WTC11 (cell line): ENCODE data around the gene MIA3. TPM values are rescaled to one million over a fixed set of nuclear protein-coding genes. Genes with fewer than 3 reads are reported as not detected.

ENCODE experiments used
- ATAC-seq: fragments of 200-7000 bp; cut with Tn5 transposase; 2 replicates; pipeline ENCODE4 v1.10.0; 2021; ENCODE audit warnings: mild to moderate bottlenecking, moderate library complexity
- CTCF ChIA-PET: fragments of 300-600 bp; sonication (Branson Sonifier 250); formaldehyde crosslinking; loops from one replicate; lab custom pipeline; 2021; ENCODE audit warnings: antibody characterized with exemption; lab: Charles Lee
- POLR2A ChIA-PET: fragments of 350-600 bp; sonication (Branson Sonifier 250); formaldehyde crosslinking; loops from one replicate; lab custom pipeline; 2021; ENCODE audit warnings: antibody characterized with exemption; lab: Charles Lee
- DNase-seq: peaks from one replicate; pipeline ENCODE4 v3.0.0; 2021; ENCODE audit warnings: low spot score
- H3K27ac Mint-ChIP-seq: 2 replicates; pipeline ENCODE4 v1.8.0; 2021; ENCODE audit warnings: mixed read lengths
- H3K27me3 Mint-ChIP-seq: 2 replicates; pipeline ENCODE4 v1.8.0; 2021; ENCODE audit warnings: low read depth, mild to moderate bottlenecking, moderate library complexity, mixed read lengths
- H3K36me3 Mint-ChIP-seq: 2 replicates; pipeline ENCODE4 v1.8.0; 2021; ENCODE audit warnings: mixed read lengths
- H3K4me1 Mint-ChIP-seq: 2 replicates; pipeline ENCODE4 v1.8.0; 2022; ENCODE audit warnings: mixed read lengths
- H3K4me3 Mint-ChIP-seq: 2 replicates; pipeline ENCODE4 v1.8.0; 2021; ENCODE audit warnings: mild to moderate bottlenecking, moderate library complexity, mixed read lengths
- H3K9me3 Mint-ChIP-seq: 2 replicates; pipeline ENCODE4 v1.8.0; 2021; ENCODE audit warnings: mixed read lengths
- CBFB ChIP-seq: sonication (generic); formaldehyde crosslinking; IDR thresholded peaks from 2 replicates; pipeline ENCODE4 v1.8.1; 2022; ENCODE audit warnings: mild to moderate bottlenecking, low read depth, missing genetic modification reagents
- CREB1 ChIP-seq: sonication (generic); formaldehyde crosslinking; IDR thresholded peaks from 2 replicates; pipeline ENCODE4 v1.8.0; 2023; ENCODE audit warnings: mild to moderate bottlenecking, missing genetic modification reagents
- CREM ChIP-seq: sonication (generic); formaldehyde crosslinking; IDR thresholded peaks from 2 replicates; pipeline ENCODE4 v1.8.1; 2022; ENCODE audit warnings: mild to moderate bottlenecking, missing genetic modification reagents, moderate library complexity
- E2F4 ChIP-seq: sonication (generic); formaldehyde crosslinking; IDR thresholded peaks from 2 replicates; pipeline ENCODE4 v1.8.1; 2022; ENCODE audit warnings: low read depth, mild to moderate bottlenecking, moderate library complexity, missing genetic modification reagents, borderline replicate concordance
- ERG ChIP-seq: fragments of 250-450 bp; sonication (Bioruptor Pico); IDR thresholded peaks from 2 replicates; pipeline ENCODE4 v1.8.0; 2021; ENCODE audit warnings: mild to moderate bottlenecking
- FOXP1 ChIP-seq: sonication (generic); formaldehyde crosslinking; IDR thresholded peaks from 2 replicates; pipeline ENCODE4 v1.8.0; 2022; ENCODE audit warnings: missing genetic modification reagents, mild to moderate bottlenecking, moderate library complexity, borderline replicate concordance
- KAT7 ChIP-seq: sonication (generic); formaldehyde crosslinking; IDR thresholded peaks from 2 replicates; pipeline ENCODE4 v1.8.1; 2023; ENCODE audit warnings: missing genetic modification reagents, mild to moderate bottlenecking, borderline replicate concordance
- RORB ChIP-seq: fragments of 250-450 bp; sonication (Bioruptor Pico); IDR thresholded peaks from 2 replicates; pipeline ENCODE4 v1.9.0; 2021; ENCODE audit warnings: mild to moderate bottlenecking
- SMAD4 ChIP-seq: sonication (generic); formaldehyde crosslinking; IDR thresholded peaks from 2 replicates; pipeline ENCODE4 v1.8.0; 2022; ENCODE audit warnings: mild to moderate bottlenecking, missing genetic modification reagents
- SOX15 ChIP-seq: fragments of 250-450 bp; sonication (Bioruptor Pico); IDR thresholded peaks from 2 replicates; pipeline ENCODE4 v1.9.0; 2021; ENCODE audit warnings: mild to moderate bottlenecking
- SP1 ChIP-seq: sonication (generic); formaldehyde crosslinking; conservative IDR thresholded peaks from 2 replicates; pipeline ENCODE4 v1.8.1; 2022; ENCODE audit warnings: missing genetic modification reagents
- ZBTB21 ChIP-seq: sonication (generic); formaldehyde crosslinking; IDR thresholded peaks from 2 replicates; pipeline ENCODE4 v1.8.1; 2023; ENCODE audit warnings: mild to moderate bottlenecking, missing genetic modification reagents, borderline replicate concordance
- ZNF281 ChIP-seq: sonication (generic); formaldehyde crosslinking; IDR thresholded peaks from 2 replicates; pipeline ENCODE4 v1.8.0; 2023; ENCODE audit warnings: mild to moderate bottlenecking, missing genetic modification reagents
- ZNF512 ChIP-seq: sonication (generic); formaldehyde crosslinking; IDR thresholded peaks from 2 replicates; pipeline ENCODE4 v1.8.1; 2022; ENCODE audit warnings: missing genetic modification reagents, borderline replicate concordance
- ZNF671 ChIP-seq: fragments of 250-450 bp; sonication (Bioruptor Pico); IDR thresholded peaks from 2 replicates; pipeline ENCODE4 v1.8.0; 2021; ENCODE audit warnings: mild to moderate bottlenecking
- total RNA-seq: library from RNA; stranded (reverse); gene quantifications from 3 replicates; pipeline ENCODE4 v1.2.3, GENCODE V29; 2021
- TF ChIP-seq, protein P1 (sequence below): sonication (generic); formaldehyde crosslinking; IDR thresholded peaks from 2 replicates; pipeline ENCODE4 v1.8.1; 2023; ENCODE audit warnings: mild to moderate bottlenecking, missing genetic modification reagents

Gene MIA3
- total RNA-seq, 1 experiment from 2014 or later: 70.0 TPM

- H3K9me3 Mint-ChIP-seq: peaks cover 25% of the 10 kb centered on the region
- DNase-seq (no peak), ATAC-seq (no peak)
- ChIA-PET POLR2A (no interaction called here), CTCF (no interaction called here)
- peaks cover 57% of the 10 kb centered on the region for H3K36me3 Mint-ChIP-seq
- no peaks in the 10 kb centered on the region for H3K27me3 Mint-ChIP-seq
- no peaks in the 10 kb centered on the region for H3K4me1 Mint-ChIP-seq
- H3K4me3 Mint-ChIP-seq: no peak overlapping the region
- no peak overlapping the region for H3K27ac Mint-ChIP-seq
- TF ChIP-seq ZBTB21 (CRISPR knock-in tag) (no peak), KAT7 (CRISPR knock-in tag) (no peak), CBFB (no peak), ZNF512 (CRISPR knock-in tag) (no peak), ERG (CRISPR knock-in tag) (no peak), RORB (no peak), ZNF671 (CRISPR knock-in tag) (no peak), SOX15 (CRISPR knock-in tag) (no peak), FOXP1 (no peak), CREB1 (no peak), SP1 (no peak), SMAD4 (CRISPR knock-in tag) (no peak), E2F4 (CRISPR knock-in tag) (no peak)
- TF ChIP-seq, protein P1, sequence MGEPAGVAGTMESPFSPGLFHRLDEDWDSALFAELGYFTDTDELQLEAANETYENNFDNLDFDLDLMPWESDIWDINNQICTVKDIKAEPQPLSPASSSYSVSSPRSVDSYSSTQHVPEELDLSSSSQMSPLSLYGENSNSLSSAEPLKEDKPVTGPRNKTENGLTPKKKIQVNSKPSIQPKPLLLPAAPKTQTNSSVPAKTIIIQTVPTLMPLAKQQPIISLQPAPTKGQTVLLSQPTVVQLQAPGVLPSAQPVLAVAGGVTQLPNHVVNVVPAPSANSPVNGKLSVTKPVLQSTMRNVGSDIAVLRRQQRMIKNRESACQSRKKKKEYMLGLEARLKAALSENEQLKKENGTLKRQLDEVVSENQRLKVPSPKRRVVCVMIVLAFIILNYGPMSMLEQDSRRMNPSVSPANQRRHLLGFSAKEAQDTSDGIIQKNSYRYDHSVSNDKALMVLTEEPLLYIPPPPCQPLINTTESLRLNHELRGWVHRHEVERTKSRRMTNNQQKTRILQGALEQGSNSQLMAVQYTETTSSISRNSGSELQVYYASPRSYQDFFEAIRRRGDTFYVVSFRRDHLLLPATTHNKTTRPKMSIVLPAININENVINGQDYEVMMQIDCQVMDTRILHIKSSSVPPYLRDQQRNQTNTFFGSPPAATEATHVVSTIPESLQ (CRISPR knock-in tag): no peak
Observed at GRCh38 chr1:222704260-222704659, 86.4 kb downstream of the MIA3 start.

DNA sequence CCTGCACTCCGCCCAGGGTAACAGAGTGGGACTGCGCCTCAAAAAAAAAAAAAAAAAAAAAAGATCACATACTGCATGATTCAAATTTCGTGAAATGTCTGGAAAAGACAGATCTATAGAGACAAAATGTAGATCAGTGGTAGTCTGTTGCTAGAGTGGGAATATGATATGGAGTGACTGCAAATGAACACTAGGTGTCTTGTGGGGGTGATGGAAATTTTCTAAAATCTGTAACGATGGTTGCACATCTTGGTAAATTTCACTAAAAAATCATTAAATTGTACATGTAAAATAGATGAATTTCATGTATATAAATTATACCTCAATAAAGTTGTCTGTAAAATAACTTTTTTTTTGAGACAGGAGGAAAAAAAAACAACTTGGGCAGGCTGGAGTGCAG, 88.9 kb downstream of the MIA3 start:
- TF ChIP-seq CREM (CRISPR knock-in tag): no peak
- no peak for TF ChIP-seq ZNF281 (CRISPR knock-in tag)
- CTCF ChIA-PET: no interaction called here
- POLR2A ChIA-PET: no interaction called here
- peaks cover 16% of the 10 kb centered on the region for H3K4me1 Mint-ChIP-seq
- H3K27me3 Mint-ChIP-seq: no peaks in the 10 kb centered on the region
- no peak overlapping the region for H3K27ac Mint-ChIP-seq
- no peak for ATAC-seq
- H3K36me3 Mint-ChIP-seq: peaks cover 42% of the 10 kb centered on the region
- no peak for DNase-seq
- H3K9me3 Mint-ChIP-seq: peaks cover 23% of the 10 kb centered on the region
- no peak overlapping the region for H3K4me3 Mint-ChIP-seq
